Loucy (cell line): ENCODE data around the gene ATAD3A.
"Not testable (repeated sequence)": the region's sequence is repeated elsewhere in the genome, so short reads cannot be mapped to it uniquely, and the experiment has no call there.

Experiments
- H2AFZ ChIP-seq: fragments of 200-600 bp; sonication (generic); 2 replicates; pipeline ENCODE4 v1.6.0; 2016; ENCODE audit warnings: antibody characterized with exemption, mild to moderate bottlenecking, low read length, moderate library complexity
- H3F3A ChIP-seq: fragments of 200-600 bp; 2 replicates; pipeline ENCODE4 v1.6.0; 2016; ENCODE audit warnings: antibody characterized with exemption, low read depth, mild to moderate bottlenecking
- H3K27me3 ChIP-seq: fragments of 200-600 bp; sonication (generic); 2 replicates; pipeline ENCODE4 v1.6.1; 2014; ENCODE audit warnings: low read length, mild to moderate bottlenecking; ENCODE audit not compliant: insufficient read depth, poor library complexity, severe bottlenecking
- H3K36me3 ChIP-seq: fragments of 200-600 bp; sonication (generic); 2 replicates; pipeline ENCODE4 v1.6.1; 2016; ENCODE audit warnings: low read length; ENCODE audit not compliant: insufficient read depth
- H3K4me1 ChIP-seq: fragments of 200-600 bp; sonication (generic); 2 replicates; pipeline ENCODE4 v1.5.1; 2014; ENCODE audit warnings: low read length, mild to moderate bottlenecking; ENCODE audit not compliant: insufficient read depth, poor library complexity, severe bottlenecking
- H3K4me2 ChIP-seq: fragments of 200-600 bp; sonication (generic); 2 replicates; pipeline ENCODE4 v1.6.0; 2014; ENCODE audit warnings: antibody characterized with exemption, low read length, low read depth, mild to moderate bottlenecking; ENCODE audit not compliant: poor library complexity, severe bottlenecking
- H3K4me3 ChIP-seq: fragments of 200-600 bp; sonication (generic); 2 replicates; pipeline ENCODE4 v1.5.1; 2014; ENCODE audit warnings: low read length, mild to moderate bottlenecking, mixed read lengths; ENCODE audit not compliant: poor library complexity, severe bottlenecking
- H3K79me2 ChIP-seq: fragments of 200-600 bp; sonication (generic); 2 replicates; pipeline ENCODE4 v1.6.1; 2014; ENCODE audit warnings: low read length; ENCODE audit not compliant: insufficient read depth
- H3K9ac ChIP-seq: fragments of 200-600 bp; sonication (generic); 2 replicates; pipeline ENCODE4 v1.6.0; 2014; ENCODE audit warnings: mild to moderate bottlenecking, low read depth, low read length, moderate library complexity; ENCODE audit not compliant: poor library complexity, severe bottlenecking
- H3K9me2 ChIP-seq: fragments of 200-600 bp; sonication (generic); replicated peaks from 2 replicates; pipeline ENCODE4 v1.6.1; 2016; ENCODE audit warnings: low read depth, low read length, mixed read lengths
- H3K9me3 ChIP-seq: fragments of 200-600 bp; sonication (generic); 2 replicates; pipeline ENCODE4 v1.6.1; 2014; ENCODE audit warnings: mild to moderate bottlenecking, antibody characterized with exemption, low read length, low read depth; ENCODE audit not compliant: insufficient read depth
- H4K20me1 ChIP-seq: fragments of 200-600 bp; sonication (generic); 2 replicates; pipeline ENCODE4 v1.6.0; 2014; ENCODE audit warnings: antibody characterized with exemption, low read length, mild to moderate bottlenecking; ENCODE audit not compliant: insufficient read depth, poor library complexity, severe bottlenecking
- EZH2phosphoT487 ChIP-seq: fragments of 200-600 bp; IDR thresholded peaks from 2 replicates; pipeline ENCODE4 v1.6.1; 2018; ENCODE audit warnings: antibody characterized with exemption, mild to moderate bottlenecking, moderate library complexity, borderline replicate concordance
- TF ChIP-seq, protein P1 (sequence below): fragments of 200-600 bp; sonication (generic); conservative IDR thresholded peaks from 2 replicates; pipeline ENCODE4 v1.5.1; 2014; ENCODE audit warnings: mild to moderate bottlenecking, antibody characterized with exemption, low read length

The ATAD3A gene

DNA sequence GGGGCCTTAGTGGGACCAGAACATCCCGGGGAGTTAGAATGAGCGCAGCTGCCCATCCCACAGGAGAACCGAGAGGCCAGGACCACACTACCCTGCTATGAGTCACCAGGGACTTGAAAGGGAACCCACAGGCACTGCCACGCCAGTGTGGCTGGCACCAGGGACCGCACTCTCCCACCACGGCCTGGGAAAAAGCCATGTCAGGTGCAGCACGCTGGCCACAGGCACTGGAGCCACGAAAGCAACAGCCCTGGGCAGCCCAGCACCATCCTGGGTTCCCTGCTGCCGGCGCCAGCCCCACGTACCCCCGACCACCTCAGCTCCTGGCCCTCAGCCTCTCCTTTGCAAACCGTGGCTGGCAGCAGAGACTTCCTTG, 42.6 kb downstream of the ATAD3A start:
- H3K79me2 ChIP-seq = no peaks in the 10 kb centered on the region
- H3K4me2 ChIP-seq = no peak overlapping the region
- no peaks in the 10 kb centered on the region for H3K9me2 ChIP-seq
- H3K4me1 ChIP-seq = no peaks in the 10 kb centered on the region
- no peaks in the 10 kb centered on the region for H3F3A ChIP-seq
- no peaks in the 10 kb centered on the region for H4K20me1 ChIP-seq
- no peaks in the 10 kb centered on the region for H3K27me3 ChIP-seq
- no peak overlapping the region for H3K4me3 ChIP-seq
- no peak overlapping the region for H3K9ac ChIP-seq
- no peak overlapping the region for H2AFZ ChIP-seq
- TF ChIP-seq, protein P1, sequence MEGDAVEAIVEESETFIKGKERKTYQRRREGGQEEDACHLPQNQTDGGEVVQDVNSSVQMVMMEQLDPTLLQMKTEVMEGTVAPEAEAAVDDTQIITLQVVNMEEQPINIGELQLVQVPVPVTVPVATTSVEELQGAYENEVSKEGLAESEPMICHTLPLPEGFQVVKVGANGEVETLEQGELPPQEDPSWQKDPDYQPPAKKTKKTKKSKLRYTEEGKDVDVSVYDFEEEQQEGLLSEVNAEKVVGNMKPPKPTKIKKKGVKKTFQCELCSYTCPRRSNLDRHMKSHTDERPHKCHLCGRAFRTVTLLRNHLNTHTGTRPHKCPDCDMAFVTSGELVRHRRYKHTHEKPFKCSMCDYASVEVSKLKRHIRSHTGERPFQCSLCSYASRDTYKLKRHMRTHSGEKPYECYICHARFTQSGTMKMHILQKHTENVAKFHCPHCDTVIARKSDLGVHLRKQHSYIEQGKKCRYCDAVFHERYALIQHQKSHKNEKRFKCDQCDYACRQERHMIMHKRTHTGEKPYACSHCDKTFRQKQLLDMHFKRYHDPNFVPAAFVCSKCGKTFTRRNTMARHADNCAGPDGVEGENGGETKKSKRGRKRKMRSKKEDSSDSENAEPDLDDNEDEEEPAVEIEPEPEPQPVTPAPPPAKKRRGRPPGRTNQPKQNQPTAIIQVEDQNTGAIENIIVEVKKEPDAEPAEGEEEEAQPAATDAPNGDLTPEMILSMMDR = no peak
- TF ChIP-seq EZH2phosphoT487 = no peak
- no peaks in the 10 kb centered on the region for H3K9me3 ChIP-seq
- no peaks in the 10 kb centered on the region for H3K36me3 ChIP-seq

DNA sequence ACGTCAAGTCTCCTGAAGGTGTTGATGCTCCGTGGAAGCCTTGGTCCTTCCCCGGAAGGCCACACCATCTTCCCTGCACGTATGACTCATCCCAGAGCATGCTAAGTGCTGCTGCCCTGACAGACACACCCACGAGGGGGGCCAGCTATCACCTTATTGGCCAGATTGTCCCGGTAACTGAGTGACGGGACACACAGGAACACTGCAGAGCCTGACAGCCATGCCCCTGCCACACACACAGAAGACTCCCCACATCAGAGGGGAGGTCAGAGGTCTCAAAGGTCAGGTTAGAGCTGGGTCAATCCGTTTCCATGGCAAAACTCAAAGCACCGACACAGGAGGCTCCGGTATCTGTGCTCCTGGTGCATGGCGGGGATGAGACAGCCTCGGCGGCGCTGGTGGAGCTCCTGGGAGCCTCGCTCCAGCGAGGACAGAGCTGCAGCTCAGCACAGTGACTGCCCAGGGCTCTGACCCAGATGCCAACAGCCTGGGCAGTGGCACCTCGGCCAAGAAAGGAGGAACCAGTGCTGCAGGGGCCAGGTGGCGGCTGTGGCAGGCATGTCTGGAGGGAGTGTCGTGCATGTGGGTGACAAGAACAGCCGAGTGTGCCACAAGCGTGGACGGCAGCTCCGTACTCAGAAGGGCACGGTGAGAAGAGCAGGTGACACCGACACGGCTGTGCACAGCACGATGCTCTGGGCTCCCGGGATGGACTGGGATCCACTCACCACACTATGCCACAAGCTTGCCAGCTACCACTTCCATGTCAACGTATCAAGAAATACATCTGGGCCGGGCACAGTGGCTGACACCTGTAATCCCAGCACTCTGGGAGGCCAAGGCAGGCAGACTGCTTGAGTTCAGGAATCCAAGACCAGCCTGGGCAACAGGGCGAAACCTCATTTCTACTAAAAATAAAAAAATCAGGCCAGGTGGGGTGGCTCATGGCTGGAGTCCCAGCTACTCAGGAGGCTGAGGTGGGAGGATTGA, 43.3 kb downstream of the ATAD3A start:
- Histone ChIP-seq H3K4me1 (no peaks in the 10 kb centered on the region), H4K20me1 (no peaks in the 10 kb centered on the region)
- TF ChIP-seq, protein P1 = no peak
- no peak for TF ChIP-seq EZH2phosphoT487

DNA sequence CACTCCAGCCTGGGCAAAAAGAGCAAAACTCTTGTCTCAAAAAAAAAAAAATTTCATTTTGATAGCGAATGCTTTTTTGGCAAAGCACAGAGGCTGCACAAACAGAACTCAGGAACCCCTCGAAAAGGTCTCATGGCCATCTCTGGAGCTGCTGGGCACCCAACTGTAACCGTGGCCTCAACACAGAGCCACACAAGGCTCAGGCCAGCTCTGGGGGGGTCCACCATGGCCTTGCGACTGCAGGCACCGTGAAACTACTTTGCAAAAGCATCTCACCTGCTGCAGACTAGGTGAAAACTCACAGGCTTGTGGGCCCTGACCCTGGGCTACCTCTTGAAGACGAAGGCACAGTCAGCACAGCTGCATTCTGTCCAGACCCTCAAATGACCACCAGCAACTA, 44.5 kb downstream of the ATAD3A start:
- peaks cover 10% of the 10 kb centered on the region; the same call in 1 of the 2 replicates for H3K36me3 ChIP-seq
- H3K27me3 ChIP-seq = no peaks in the 10 kb centered on the region
- no peaks in the 10 kb centered on the region for H3K79me2 ChIP-seq
- no peaks in the 10 kb centered on the region for H3K9me3 ChIP-seq
- no peaks in the 10 kb centered on the region for H3K4me1 ChIP-seq
- TF ChIP-seq, protein P1 = no peak
- no peak for TF ChIP-seq EZH2phosphoT487
- no peaks in the 10 kb centered on the region for H4K20me1 ChIP-seq
- H3K4me2 ChIP-seq = no peak overlapping the region
- no peaks in the 10 kb centered on the region for H3K9me2 ChIP-seq
- no peak overlapping the region for H2AFZ ChIP-seq
- no peak overlapping the region for H3K9ac ChIP-seq
- H3K4me3 ChIP-seq = no peak overlapping the region
- no peaks in the 10 kb centered on the region for H3F3A ChIP-seq

More for the DNA sequence above, 43.3 kb downstream of the ATAD3A start:
- Histone ChIP-seq H3K4me2 (no peak overlapping the region), H3K79me2 (no peaks in the 10 kb centered on the region), H3K36me3 (0 out of 2 replicates have a peak, but pooled peaks cover 2% of the 10 kb centered on the region), H3K9ac (no peak overlapping the region), H3F3A (no peaks in the 10 kb centered on the region), H2AFZ (no peak overlapping the region), H3K9me2 (no peaks in the 10 kb centered on the region), H3K27me3 (no peaks in the 10 kb centered on the region), H3K4me3 (no peak overlapping the region), H3K9me3 (no peaks in the 10 kb centered on the region)

DNA sequence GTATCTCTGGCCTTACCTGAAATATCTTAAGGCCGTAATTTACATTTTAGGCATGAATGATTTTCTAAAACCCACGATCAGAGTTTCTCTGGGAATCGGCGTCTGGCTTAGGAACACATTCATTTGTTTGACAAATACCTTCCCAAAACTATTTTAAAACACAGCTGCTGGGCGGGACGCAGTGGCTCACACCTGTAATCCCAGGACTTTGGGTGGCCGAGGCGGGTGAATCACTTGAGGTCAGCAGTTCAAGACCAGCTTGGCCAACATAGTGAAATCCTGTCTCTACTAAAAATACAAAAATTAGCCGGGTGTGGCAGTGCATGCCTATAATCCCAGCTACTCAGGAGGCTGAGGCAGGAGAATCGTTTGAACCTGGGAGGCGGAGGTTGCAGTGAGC, 45.0 kb downstream of the ATAD3A start:
- not testable (repeated sequence) for H3K9me2 ChIP-seq, H3K4me3 ChIP-seq, H3F3A ChIP-seq, H3K9me3 ChIP-seq, H3K4me2 ChIP-seq, H3K4me1 ChIP-seq, H3K79me2 ChIP-seq, H3K9ac ChIP-seq, H2AFZ ChIP-seq, H4K20me1 ChIP-seq, H3K27me3 ChIP-seq
- peaks cover 14% of the 10 kb centered on the region; the same call in 1 of the 2 replicates for H3K36me3 ChIP-seq

DNA sequence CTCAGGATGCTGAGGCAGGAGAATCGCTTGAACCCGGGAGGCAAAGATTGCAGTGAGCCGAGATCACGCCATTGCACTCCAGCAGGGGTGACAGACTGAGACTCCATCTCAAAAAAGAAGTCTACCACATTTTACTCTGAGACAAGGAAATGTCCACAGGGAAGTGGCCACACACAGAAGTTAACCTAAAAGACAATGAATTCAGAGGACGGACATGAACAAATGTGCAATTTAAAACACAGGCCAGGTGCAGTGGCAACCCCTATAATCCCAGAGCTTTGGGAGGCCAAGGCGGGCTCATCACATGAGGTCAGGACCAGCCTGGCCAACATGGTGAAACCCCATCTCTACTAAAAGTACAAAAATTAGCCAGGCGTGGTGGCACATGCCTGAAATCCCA, 45.7 kb downstream of the ATAD3A start:
- not testable (repeated sequence) for H3K27me3 ChIP-seq, H3K79me2 ChIP-seq, H4K20me1 ChIP-seq

More for the DNA sequence above, 45.7 kb downstream of the ATAD3A start:
- H3K9ac ChIP-seq, H2AFZ ChIP-seq, H3K9me2 ChIP-seq, H3K9me3 ChIP-seq, H3F3A ChIP-seq, H3K4me1 ChIP-seq, H3K4me2 ChIP-seq, H3K4me3 ChIP-seq: not testable (repeated sequence)
- H3K36me3 ChIP-seq = peaks cover 21% of the 10 kb centered on the region; the same call in 1 of the 2 replicates
